ENCODE data around the gene TSPAN11.

DNA sequence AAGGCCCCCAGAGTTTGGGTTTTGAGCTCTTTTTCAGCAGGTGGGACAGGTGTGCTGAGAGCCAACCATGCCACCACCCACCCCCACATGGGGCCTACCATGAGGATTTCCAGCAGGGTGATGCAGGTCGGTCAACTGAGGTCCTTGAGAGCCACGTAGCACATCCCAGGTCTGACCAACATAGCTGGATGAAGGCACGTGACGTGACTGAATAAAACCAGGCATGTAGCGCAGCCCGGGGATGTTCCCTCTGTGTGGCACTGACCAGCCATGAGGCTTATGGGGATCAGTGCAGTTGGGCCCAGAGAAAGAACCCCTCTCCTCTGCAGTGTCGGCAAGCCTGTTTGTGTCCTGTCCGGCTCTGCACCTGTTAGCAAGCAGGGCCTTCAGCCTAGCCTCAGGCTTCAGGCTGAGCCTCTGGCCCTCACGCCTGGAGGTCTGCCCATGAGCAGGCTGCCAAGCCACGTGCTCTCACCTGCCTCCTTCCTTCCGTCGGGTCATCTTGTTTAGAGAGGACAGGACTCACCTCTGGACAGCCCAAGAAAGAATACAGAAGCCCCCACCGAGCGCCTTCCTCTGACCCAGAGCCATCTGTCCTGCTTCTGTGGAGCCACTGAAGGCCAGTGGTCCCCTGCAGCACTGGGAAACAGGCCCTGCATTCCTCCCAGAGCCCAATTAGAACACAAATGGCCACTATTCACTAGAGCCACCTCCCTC is 38.5 kb downstream of the TSPAN11 start:
- no peak for TF ChIP-seq ARNT (IDR thresholded peaks at IDR 0.05)
- no peak for TF ChIP-seq SP1 (IDR thresholded peaks at IDR 0.05)
- no peak for TF ChIP-seq HDGF (IDR thresholded peaks at IDR 0.05; ENCODE audit: borderline replicate concordance)
- no peak for TF ChIP-seq FOXK2 (IDR thresholded peaks at IDR 0.05)
- no peak for TF ChIP-seq SUZ12 (IDR thresholded peaks at IDR 0.05)
- TF ChIP-seq BHLHE40 (IDR thresholded peaks at IDR 0.05; ENCODE audit: borderline replicate concordance) = no peak
- TF ChIP-seq TARDBP (IDR thresholded peaks at IDR 0.05) = no peak
- no peak for TF ChIP-seq FOXM1 (IDR thresholded peaks at IDR 0.05; ENCODE audit: borderline replicate concordance)

Measured in HEK293T (cell line).